ENCODE measurements around the gene ZNF722. TPM values are rescaled to one million over a fixed set of nuclear protein-coding genes. Genes with fewer than 3 reads are reported as not detected.
"Not testable (repeated sequence)": the region's sequence is repeated elsewhere in the genome, so short reads cannot be mapped to it uniquely, and the experiment has no call there.

Gene ZNF722
- total RNA-seq: not detected in 2 replicates

DNA sequence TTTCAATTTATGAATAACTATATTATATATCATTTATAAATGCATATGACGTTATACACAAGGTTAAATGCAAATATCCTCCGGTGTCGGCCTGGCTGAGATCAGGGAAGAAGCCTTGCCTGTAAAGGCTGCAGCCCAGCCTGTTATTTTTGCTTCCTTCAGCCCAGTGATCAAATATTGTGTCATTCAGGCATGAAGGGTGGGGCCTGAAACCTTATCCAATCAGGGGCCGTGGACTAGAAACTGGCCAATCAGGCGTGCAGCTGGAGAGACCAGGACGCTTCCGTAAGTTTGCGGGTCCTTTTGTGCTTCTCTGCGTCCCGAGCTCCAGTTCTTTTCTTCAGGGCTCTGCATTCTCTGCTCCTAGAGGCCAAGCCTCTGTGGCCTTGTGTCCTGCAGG, at the start of gene ZNF722:
TSS of gene ZNF722 (plus strand) at position 301 of the 400 bp plus-strand sequence. CDS start 113 bp downstream, outside the sequence.
- DNase-seq (ENCODE audit: low read depth): no peak

DNA sequence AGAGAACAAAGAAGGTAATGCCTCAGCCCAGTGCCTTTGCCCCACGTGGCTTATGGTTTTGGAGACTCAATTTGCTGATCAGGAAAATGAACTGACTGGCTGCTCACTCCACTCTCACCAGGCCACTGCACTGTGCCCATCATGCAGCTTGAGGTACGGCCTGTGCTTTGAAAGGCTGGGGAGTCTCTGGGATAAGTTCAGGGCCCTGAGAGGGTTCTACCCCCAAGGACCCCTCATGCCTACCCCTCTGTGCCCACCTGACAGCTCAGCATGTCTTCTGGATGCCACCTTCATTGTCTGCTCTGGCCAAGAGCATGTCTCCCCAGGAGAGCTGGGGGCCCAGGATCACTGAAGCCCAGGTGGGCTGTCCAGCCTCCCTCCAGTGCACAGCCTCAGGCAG, 45.5 kb upstream of the ZNF722 start:
- no peak for DNase-seq (ENCODE audit: low read depth)

DNA sequence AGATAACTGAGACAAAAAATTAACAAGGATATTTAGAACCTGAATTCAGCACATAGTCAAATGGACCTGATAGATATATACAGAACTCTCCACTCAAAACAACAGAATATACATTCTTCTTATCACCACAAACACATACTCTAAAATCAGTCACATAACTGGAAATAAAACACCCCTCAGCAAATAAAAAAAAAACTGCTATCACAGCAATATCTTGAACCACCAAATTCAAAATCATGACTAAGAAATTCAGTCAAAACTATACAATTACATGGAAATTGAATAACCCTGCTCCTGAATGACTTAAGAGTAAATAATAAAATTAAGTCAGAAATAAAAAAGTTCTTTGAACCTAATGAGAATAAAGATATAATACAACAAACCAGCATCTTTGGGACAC, 30.0 kb upstream of the ZNF722 start:
- DNase-seq (ENCODE audit: low read depth): no peak

DNA sequence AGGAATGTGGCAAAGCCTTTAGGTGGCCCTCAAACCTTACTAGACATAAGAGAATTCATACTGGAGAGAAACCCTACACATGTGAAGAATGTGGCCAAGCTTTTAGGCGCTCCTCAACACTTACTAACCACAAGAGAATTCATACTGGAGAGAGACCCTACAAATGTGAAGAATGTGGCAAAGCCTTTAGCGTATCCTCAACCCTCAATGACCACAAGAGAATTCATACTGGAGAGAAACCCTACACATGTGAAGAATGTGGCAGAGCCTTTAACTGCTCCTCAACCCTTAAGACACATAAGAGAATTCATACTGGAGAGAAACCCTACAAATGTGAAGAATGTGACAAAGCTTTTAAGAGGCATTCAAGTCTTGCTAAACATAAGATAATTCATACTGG, 16.8 kb downstream of the ZNF722 start:
- DNase-seq (ENCODE audit: low read depth): not testable (repeated sequence)

- no peak for DNase-seq (ENCODE audit: low read depth)
Observed at GRCh38 chr7:64035388-64035787, 36.7 kb downstream of the ZNF722 start.

DNA sequence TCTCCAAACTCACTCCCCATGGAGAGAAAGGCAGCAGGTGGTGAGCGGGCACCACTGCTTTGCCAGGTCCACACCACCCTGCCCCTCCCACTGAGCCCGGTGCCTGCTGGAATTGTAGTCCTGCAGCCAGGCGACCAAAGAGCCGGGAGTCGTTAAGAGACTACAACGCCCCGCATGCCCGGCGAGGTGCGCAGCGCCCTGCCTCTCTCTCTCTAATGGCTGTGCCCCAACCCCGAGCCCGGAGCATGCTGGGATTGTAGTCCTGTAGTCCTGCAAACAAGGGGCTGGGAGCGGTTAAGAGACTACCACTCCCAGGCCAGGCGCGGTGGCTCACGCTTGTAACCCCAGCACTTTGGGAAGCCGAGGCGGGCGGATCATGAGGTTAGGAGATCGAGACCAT, 38.4 kb downstream of the ZNF722 start:
- DNase-seq (ENCODE audit: low read depth): no peak

GRCh38 chr7:64045301-64046040, 46.8 kb downstream of the ZNF722 start, which contains the start of gene ZNF727:
TSS of gene ZNF727 (plus strand) at chr7:64045434. CDS start at chr7:64045622, 188 bp downstream.
- DNase-seq (ENCODE audit: low read depth): no peak

GRCh38 chr7:64046041-64046389, 47.4 kb downstream of the ZNF722 start:
- DNase-seq (ENCODE audit: low read depth): no peak

Other genes with a start within 250 kb of the ZNF722 start
- 0.10 TPM in 1 of 2 replicates, not detected in the other for gene ZNF727, start 46.6 kb downstream of the ZNF722 start, total RNA-seq
- not detected in 2 replicates for gene ZNF735, start 208.4 kb downstream of the ZNF722 start, total RNA-seq
- not detected in 2 replicates for gene ZNF679, start 229.6 kb downstream of the ZNF722 start, total RNA-seq

Measured in renal cortical epithelial cell (primary cell).